OCI-M2 (cell line): Measurements from ENCODE around the gene RABEP1.
A peak's percentile ranks its signal among the peaks of the same experiment; 100 is the strongest.
"Not testable (repeated sequence)": the region's sequence is repeated elsewhere in the genome, so short reads cannot be mapped to it uniquely, and the experiment has no call there.

ENCODE experiments used
- DNase-seq: peaks from one replicate; lab custom pipeline; 2025; ENCODE audit not compliant: unreplicated experiment; lab: John Stamatoyannopoulos, UW

RABEP1 gene

DNA sequence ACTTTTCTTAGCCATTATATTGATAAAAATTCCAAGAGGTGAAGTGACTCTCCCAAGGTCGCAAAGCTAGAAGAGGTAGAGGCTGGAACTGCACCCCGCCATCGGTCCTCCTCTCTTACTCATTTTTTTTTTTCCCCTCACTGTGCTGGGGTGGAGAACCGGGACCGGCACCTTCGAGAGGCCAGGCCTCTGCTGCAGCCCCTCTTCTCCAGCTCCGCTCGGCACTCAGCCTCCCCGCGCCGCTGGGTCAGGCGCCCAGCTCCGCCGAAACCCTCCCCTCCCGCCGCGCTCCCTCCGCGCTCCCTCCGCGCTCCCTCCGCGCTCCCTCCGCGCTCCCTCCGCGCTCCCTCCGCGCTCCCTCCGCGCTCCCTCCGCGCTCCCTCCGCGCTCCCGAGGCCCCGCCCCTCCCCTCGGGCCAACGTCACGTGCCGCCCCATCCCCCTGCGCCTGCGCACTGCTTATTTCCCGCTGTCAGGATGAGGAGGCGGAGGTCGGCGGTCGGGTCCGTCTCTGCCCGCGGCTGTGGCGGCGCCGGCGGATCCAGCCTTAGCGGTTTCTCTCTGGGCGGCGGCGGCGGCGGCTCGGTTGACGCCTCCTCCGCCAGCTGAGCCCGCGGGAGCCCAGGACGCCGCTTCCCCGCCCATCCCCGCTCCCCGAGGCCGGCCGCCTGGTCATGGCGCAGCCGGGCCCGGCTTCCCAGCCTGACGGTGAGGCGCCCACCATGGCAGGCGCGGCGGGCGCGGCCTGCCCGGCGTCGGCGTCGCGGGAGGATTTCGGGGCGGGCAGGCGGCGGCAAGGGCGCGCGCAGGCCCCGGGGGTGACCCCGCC, at the start of gene RABEP1:
Gene RABEP1, plus strand, starts transcription at position 471 of the 828 bp plus-strand sequence. Its CDS starts 203 bp downstream, at position 674.
- no peak for DNase-seq

DNA sequence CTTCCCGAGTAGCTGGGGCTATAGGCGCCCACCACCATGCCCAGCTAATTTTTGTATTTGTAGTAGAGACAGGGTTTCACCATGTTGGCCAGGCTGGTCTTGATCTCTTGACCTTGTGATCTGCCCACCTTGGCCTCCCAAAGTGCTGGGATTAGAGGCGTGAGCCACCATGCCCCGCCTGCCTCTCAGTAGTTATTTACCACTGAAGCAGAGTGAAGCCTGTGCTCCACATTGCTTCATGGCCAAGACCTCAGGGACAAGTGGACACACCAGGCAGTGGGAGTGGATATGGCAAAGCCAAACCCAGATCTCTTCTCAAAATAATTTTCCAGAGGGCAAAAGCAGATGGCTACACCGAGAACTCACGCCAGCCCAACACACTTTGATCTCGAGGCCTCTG, 48.6 kb upstream of the RABEP1 start:
- DNase-seq: not testable (repeated sequence)

GRCh38 chr17:5234645-5235576, 47.2 kb upstream of the RABEP1 start, which contains the start of gene SCIMP:
TSS of gene SCIMP (minus strand) at chr17:5234860. CDS start at chr17:5234755, 105 bp downstream.
- no peak for DNase-seq

- DNase-seq: no peak
Measured at GRCh38 chr17:5236938-5237540, 45.0 kb upstream of the RABEP1 start.

DNA sequence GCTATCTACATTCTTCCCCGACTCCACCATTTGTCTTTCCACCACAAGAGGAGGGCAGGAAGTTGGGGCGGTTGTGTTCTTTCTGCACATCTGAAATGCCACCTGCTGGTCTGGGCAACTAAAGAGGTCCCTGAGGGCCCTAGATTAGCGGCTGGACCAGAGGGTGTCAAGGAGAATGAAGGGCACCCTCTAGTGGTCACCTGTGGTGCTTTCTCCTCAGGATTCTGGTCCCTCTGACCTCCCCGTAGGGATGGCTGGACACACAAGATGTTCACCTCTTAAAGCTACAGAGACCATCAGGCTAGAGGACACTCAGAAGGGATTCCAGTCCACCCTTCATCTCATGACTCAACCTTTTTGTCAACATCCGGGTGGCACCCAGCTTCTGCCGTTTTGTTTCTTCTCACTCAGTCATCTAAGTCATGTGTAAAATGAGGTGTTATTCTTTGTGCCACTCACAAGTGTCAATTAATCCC, 44.5 kb upstream of the RABEP1 start:
- DNase-seq: peak; percentile 14

DNA sequence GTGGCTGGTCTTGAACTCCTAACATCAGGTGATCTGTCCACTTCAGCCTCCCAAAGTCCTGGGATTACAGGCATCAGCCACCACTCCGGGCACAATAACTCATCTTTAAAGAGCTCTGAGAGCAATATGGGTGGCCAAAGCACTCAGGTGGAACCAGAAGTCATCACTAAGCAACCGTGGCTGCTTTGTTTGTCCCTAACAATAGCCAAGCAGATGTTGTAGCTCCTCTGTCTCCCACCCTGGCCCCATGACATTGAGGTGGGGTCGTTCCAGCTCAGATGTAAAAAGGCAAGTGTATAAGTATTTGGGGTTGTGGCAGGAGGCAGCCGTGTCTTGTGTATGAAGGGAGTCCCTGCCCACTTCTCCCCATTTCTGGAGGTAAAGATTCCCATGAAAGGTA, 43.8 kb upstream of the RABEP1 start:
- DNase-seq: no peak

DNA sequence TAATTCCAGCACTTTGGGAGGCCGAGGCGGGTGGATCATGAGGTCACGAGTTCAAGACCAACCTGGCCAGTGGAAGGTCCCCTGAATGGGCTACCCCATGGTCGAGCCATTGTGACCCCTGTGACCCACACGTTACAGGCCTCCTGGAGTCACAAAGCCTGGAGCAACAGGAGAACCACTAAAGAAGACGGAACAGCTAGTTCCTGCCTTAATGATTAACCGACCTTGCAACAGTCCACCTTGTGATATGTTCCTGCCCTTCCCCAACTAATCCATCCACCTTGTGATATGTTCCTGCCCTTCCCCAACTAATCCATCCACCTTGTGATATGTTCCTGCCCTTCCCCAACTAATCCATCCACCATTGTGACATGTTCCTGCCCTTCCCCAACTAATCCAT, 42.3 kb upstream of the RABEP1 start:
- DNase-seq: not testable (repeated sequence)

- DNase-seq: no peak
Measured at GRCh38 chr17:5241861-5242671, 40.0 kb upstream of the RABEP1 start.

GRCh38 chr17:5247621-5248020, 34.5 kb upstream of the RABEP1 start:
- no peak for DNase-seq

DNA sequence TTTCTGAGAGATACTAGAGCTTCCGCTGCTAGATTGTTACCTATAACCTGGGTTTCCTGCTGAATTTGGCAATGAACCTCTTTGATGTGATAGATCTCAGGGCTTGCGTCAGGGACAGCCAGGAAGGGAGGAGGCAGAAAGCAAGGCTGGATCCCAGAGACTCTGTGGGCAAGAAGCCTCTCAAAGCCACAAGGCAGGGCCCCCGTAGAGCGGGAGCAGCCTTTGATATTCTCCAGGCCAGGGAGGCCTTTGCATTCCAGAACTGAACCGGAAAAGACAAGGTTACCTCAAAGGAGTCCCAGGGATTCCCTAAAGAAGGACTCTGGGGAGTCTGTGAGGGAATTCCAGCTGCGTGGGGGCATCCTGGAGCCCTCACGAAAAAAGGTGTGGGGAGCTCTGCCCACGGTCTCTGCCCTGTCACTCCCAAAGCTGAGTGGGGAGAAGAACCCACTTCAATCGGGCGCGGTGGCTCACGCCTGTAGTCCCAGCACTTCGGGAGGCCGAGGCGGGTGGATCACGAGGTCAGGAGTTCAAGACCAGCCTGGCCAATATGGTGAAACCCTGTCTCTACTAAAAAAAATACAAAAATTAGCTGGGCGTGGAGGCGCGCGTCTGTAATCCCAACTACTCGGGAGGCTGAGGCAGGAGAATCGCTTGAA, 33.1 kb upstream of the RABEP1 start:
- DNase-seq: no peak

- DNase-seq: no peak
Measured at GRCh38 chr17:5249615-5250014, 32.5 kb upstream of the RABEP1 start.

DNA sequence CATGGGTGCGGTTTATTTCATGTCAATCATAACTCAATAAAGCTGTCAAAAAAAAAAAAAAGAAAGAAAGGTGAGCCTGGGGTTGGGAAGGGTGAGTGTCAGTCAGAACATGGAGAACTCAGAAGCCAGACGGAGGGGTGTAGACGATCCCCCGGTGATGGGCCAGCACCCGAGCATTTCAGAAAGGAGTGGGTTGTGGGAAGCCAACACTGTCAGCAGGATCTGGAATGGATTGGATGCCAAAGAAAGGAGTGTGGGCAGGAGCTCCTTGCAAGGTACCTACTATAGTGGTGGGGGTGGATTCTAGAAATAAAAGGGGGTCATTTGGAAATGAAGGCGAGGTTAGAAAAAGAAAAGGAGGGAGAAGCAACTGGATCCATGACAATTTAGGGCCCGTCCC, 27.7 kb upstream of the RABEP1 start:
- DNase-seq: no peak

DNA sequence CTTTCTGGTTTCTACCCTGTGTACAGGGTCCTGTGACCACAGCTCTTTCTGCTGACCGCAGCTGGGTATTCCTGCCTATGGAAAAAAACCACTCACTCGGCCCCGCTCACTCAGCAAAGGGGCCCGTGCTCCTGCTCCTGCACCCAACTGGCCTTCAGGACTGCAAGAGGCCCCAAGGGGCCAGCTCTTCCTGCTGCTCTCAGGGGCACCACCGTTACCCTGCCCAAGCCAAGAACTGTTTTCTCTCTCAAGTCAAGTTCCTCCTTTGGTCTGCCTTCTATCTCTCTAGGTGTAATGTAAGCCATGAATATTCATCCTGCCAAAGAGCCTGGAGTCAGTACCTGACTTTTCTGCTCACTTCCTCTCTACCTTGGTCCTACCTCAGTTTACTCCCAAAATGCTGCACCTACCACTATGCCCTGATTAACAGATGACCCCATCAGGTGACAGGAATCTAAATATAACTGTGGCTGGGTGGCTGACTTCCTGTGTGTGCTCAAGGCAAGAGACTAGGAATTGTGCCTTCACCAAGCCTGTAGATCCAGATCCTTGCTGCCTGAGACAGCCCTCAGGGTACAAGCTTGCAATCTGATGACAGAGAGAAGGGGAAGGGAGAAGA, 27.1 kb upstream of the RABEP1 start:
- DNase-seq: no peak

DNA sequence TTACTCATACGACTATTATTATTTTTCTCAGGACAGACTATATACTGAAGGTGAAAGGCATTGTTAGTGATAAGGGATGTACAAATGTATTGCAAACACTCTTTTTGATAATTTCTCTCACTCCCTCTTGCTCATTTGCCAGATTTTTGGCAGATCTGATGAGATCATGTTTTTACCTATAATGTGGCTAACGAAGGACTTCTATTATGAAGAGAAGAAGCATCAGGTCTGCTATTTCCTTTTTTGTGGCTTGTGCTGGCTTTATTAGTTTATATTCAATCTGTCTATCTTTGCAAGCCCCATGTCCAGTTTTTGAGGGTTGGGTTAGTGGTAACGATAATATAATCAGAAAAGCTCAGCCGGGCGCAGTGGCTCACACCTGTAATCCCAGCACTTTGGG, 25.0 kb upstream of the RABEP1 start:
- DNase-seq: no peak

DNA sequence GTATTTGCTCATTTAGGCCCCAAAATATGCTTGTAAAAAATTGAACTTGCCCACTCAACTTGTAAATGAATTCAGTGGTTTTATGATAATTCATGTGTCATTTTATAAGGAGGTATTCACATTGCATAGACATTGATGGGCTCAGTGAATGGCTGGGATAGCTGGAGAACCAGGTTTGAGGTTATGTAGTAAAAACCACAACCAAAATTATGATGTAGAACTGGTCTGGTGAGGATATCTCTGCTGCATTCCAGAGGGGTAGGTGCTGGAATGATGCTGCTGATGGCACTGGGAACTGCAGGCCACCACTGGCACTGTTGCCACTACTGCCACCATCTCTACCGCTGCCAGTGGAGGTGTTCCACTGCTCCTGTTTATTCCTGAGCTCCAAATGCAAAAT, 21.5 kb upstream of the RABEP1 start:
- no peak for DNase-seq

DNA sequence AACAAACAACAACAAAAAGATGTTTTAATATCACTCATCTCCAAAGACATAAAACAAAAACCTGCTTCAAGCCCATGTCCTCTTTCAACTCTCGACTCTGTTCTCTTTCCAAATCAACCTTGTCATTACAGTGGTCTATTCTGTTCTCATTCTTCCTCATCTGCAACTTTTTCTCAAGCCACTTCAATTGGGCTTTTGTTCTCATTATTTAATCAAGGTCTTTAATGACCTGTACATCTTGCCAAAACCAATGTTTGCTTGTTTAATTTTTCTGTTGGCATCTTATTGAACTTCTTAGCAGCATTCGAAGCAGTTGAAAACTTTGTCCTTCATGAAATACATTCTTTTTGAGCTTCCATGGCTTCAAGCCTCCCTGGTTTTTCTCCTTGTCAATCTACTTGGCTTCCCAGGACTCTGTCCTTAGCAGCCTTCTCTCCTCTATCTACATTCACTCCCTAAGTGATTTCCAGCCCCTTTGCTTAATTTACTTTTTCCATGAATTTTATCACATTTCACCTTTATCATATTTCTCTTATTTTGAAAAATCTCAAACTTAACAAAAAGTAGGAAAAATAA, 19.6 kb upstream of the RABEP1 start:
- DNase-seq: no peak

DNA sequence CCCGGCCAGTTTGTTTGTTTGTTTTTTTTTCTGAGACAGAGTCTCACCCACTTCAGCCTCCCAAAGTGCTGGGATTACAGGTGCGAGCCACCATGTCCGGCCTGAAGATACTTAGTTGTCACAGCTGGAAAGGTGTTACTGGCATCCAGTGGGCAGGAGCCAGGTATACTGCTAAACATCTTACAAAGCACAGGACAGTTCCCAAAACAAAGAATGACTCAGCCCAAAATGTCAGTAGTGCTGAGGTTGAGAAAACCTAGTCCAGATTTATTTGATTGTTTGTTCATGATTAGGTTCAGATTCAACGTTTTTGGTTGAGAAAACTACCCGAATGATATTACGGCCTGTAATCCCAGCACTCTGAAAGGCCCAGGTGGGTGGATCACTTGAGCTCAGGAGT, 18.6 kb upstream of the RABEP1 start:
- DNase-seq: no peak

DNA sequence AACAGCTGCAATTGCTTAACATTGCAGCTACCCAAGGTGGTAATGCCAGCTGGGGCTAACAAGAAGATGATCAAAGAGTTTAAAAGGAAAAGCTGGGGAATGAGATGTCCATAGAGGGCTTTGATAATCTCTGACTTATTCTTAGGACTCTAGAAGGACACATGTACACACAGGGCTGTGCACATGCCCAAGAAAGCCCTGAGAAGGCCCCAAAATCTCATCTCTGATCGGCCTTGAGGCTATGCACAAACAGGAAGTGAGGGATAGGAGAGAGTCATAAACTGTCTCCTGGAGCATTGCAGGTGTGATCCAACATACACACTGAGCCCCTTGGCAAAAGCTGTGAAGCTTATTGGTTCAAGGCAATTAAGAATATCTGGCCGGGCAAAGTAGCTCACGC, 17.2 kb upstream of the RABEP1 start:
- no peak for DNase-seq
